ENCODE results near the gene SPN. TPM values are rescaled to one million over a fixed set of nuclear protein-coding genes. Genes with fewer than 3 reads are reported as not detected.
A peak's percentile ranks its signal among the peaks of the same experiment; 100 is the strongest.

The SPN gene
- total and polyA plus RNA-seq, 2 of the 4 experiments (the other 2 are of a cell fraction), result not detected

DNA sequence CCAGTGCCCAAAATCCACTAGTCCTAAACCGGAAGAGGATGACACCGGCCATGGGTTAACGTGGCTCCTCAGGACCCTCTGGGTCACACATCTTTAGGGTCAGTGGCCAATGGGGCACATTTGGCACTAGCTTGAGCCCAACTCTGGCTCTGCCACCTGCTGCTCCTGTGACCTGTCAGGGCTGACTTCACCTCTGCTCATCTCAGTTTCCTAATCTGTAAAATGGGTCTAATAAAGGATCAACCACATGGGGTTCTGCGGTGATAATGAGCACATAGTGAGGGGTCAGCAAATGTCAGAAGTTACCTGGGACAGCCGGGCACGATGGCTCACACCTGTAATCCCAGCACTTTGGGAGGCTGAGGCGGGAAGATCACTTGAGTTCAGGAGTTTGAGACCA, 34.3 kb downstream of the SPN start:
- H3K9ac ChIP-seq (ENCODE audit: low read depth, low read length), result no peak overlapping the region
- no peak overlapping the region for H3K27ac ChIP-seq (ENCODE audit: insufficient read depth, low read length)
- no peak overlapping the region for H2BK120ac ChIP-seq (ENCODE audit: low read depth, low read length)
- H3K36me3 ChIP-seq (ENCODE audit: control insufficient read depth, insufficient read depth, low read length), result no peaks in the 10 kb centered on the region
- peak overlapping the region; percentile 3 for H2AFZ ChIP-seq (replicated peaks; ENCODE audit: low read length, poor library complexity)
- in situ Hi-C loops (cut with MboI; ENCODE audit: low sequenced_read_pairs), result loop anchor here (10.0 kb wide), 2 partner anchors 63 to 327 kb away; partner anchors contain the start of gene C16orf92
- intact Hi-C loops (cut with micrococcal nuclease), result no loop called here
- no peaks in the 10 kb centered on the region for H3K79me1 ChIP-seq (ENCODE audit: low read depth in 1 of 2, low read length in 2 of 2)
- H2AK5ac ChIP-seq (ENCODE audit: low read depth, low read length), result no peak overlapping the region
- no peak overlapping the region for H4K5ac ChIP-seq (ENCODE audit: low read depth, low read length)
- H3K14ac ChIP-seq (replicated peaks; ENCODE audit: low read depth, low read length), result no peak overlapping the region
- CTCF ChIA-PET, result no interaction called here
- H3K56ac ChIP-seq (ENCODE audit: extremely low read depth, insufficient read depth, low read length), result no peak overlapping the region
- no peak overlapping the region for H2BK15ac ChIP-seq (ENCODE audit: low read depth, low read length)
- no peaks in the 10 kb centered on the region for H4K20me1 ChIP-seq (ENCODE audit: insufficient read depth, low read length)
- DNase-seq, result no peak
- H4K8ac ChIP-seq (ENCODE audit: low read depth in 2 of 2, low read length in 2 of 2), result no peak overlapping the region
- peaks cover 10% of the 10 kb centered on the region; the same call in 1 of the 2 replicates for H3K27me3 ChIP-seq (ENCODE audit: control insufficient read depth, insufficient read depth, low read length)
- H4K91ac ChIP-seq (ENCODE audit: insufficient read depth, low read depth, low read length), result no peak overlapping the region
- peak overlapping the region; percentile 28 for H2AK9ac ChIP-seq (replicated peaks; ENCODE audit: low read depth, low read length, poor library complexity)
- no peak overlapping the region for H2BK5ac ChIP-seq (ENCODE audit: low read depth, low read length, poor library complexity, severe bottlenecking)
- H2BK20ac ChIP-seq (ENCODE audit: low read depth, low read length), result no peak overlapping the region
- no peak for TF ChIP-seq SMC3 (IDR thresholded peaks at IDR 0.05; ENCODE audit: low read depth, low read length)
- TF ChIP-seq CHD1 (IDR thresholded peaks at IDR 0.05; ENCODE audit: low read depth, low read length), result no peak
- TF ChIP-seq MAFK (IDR thresholded peaks at IDR 0.05; ENCODE audit: low read depth, low read length), result no peak
- TF ChIP-seq RFX5 (IDR thresholded peaks at IDR 0.05; ENCODE audit: low read depth, low read length), result no peak
- TF ChIP-seq CEBPB (IDR thresholded peaks at IDR 0.05; ENCODE audit: low read depth, low read length), result no peak
- dilution Hi-C loops (cut with HindIII; ENCODE audit: low sequenced_read_pairs, unreplicated experiment), result no loop called here
- no peak for ATAC-seq (ENCODE audit: low read depth)
- no peak overlapping the region for H3K4ac ChIP-seq (ENCODE audit: low read depth, low read length)
- H3K9me3 ChIP-seq (ENCODE audit: control insufficient read depth, insufficient read depth, low read length), result no peaks in the 10 kb centered on the region
- 100% methylated on average over 2 of the region's 7 CpGs; no CpG with 5 or more reads in 1 of the 2 experiments for WGBS, 2 experiments (ENCODE audit: extremely low coverage in 2 of 2, insufficient read length in 1 of 2)
- BruUV-seq (replicated peaks), result no TSS peak
- no peaks in the 10 kb centered on the region for H3K4me1 ChIP-seq (ENCODE audit: control insufficient read depth, insufficient read depth, low read length)
- POLR2A ChIA-PET (ENCODE audit: unreplicated experiment), result no interaction called here
- no peaks in the 10 kb centered on the region for H3K9me1 ChIP-seq (ENCODE audit: insufficient read depth, low read length)
- no peak overlapping the region for H3K23ac ChIP-seq (ENCODE audit: low read depth, low read length)
- H3K18ac ChIP-seq (ENCODE audit: low read depth, low read length), result no peak overlapping the region
- H3K4me3 ChIP-seq (ENCODE audit: insufficient read depth, low read depth, low read length), result no peak overlapping the region
- no peak overlapping the region for H3K4me2 ChIP-seq (ENCODE audit: low read depth, low read length)

Measured in IMR-90 (cell line).